K562 (cell line): ENCODE results near the gene PIP4K2A. TPM values are rescaled to one million over a fixed set of nuclear protein-coding genes. Genes with fewer than 3 reads are reported as not detected.

ENCODE experiments used
- CBX1 ChIP-seq: sonication (generic); IDR thresholded peaks from 2 replicates; pipeline ENCODE4 v1.6.1; 2016; ENCODE audit warnings: antibody characterized with exemption, low read depth, mild to moderate bottlenecking
- CC2D1A ChIP-seq: fragments of 450-650 bp; IDR thresholded peaks from 2 replicates; pipeline ENCODE4 v1.6.1; 2017; ENCODE audit warnings: mild to moderate bottlenecking
- CREB3 ChIP-seq: fragments of 450-650 bp; conservative IDR thresholded peaks from 2 replicates; pipeline ENCODE4 v1.6.1; 2016; ENCODE audit warnings: missing genetic modification characterization, low read depth, mild to moderate bottlenecking, missing compliant biosample characterization, moderate library complexity
- DNMT1 ChIP-seq: fragments of 450-650 bp; IDR thresholded peaks from 2 replicates; pipeline ENCODE4 v1.6.1; 2016; ENCODE audit warnings: antibody characterized with exemption, mild to moderate bottlenecking
- E2F3 ChIP-seq: fragments of 250-450 bp; sonication (Bioruptor Pico); IDR thresholded peaks from 2 replicates; pipeline ENCODE4 v1.4.0; 2020; ENCODE audit warnings: mild to moderate bottlenecking
- FOXP1 ChIP-seq: sonication (generic); formaldehyde crosslinking; IDR thresholded peaks from 2 replicates; pipeline ENCODE4 v1.8.0; 2022; ENCODE audit warnings: mild to moderate bottlenecking, missing genetic modification reagents
- GABPB2 ChIP-seq: fragments of 250-450 bp; sonication (Bioruptor Pico); conservative IDR thresholded peaks from 2 replicates; pipeline ENCODE4 v1.5.1; 2021; ENCODE audit warnings: mild to moderate bottlenecking
- HMGN3 ChIP-seq: IDR thresholded peaks from 2 replicates; pipeline ENCODE4 v1.6.1; 2011; ENCODE audit warnings: borderline replicate concordance, low read depth, mild to moderate bottlenecking, mixed read lengths, low read length; ENCODE audit not compliant: insufficient read length; ENCODE audit errors: extremely low read depth
- HNRNPL ChIP-seq: fragments of 200-400 bp; formaldehyde crosslinking; IDR thresholded peaks from 2 replicates; pipeline ENCODE4 v1.6.1; 2017; ENCODE audit warnings: low read depth, mild to moderate bottlenecking, low read length
- IRF9 ChIP-seq: fragments of 450-650 bp; IDR thresholded peaks from 2 replicates; pipeline ENCODE4 v1.6.1; 2016; ENCODE audit warnings: missing biosample characterization, missing genetic modification characterization
- LCOR ChIP-seq: sonication (generic); formaldehyde crosslinking; IDR thresholded peaks from 2 replicates; pipeline ENCODE4 v1.8.0; 2022; ENCODE audit warnings: mild to moderate bottlenecking, missing genetic modification reagents
- MAFF ChIP-seq: IDR thresholded peaks from 2 replicates; pipeline ENCODE4 v1.6.1; 2012; ENCODE audit warnings: low read length, improper control_type of control experiment
- MAZ ChIP-seq, 2 experiments: fragments of 450-650 bp in 1 of 2; sonication (generic) in 1 of 2; formaldehyde crosslinking; IDR thresholded peaks in 1 of 2; conservative IDR thresholded peaks in 1 of 2; 2 replicates each; pipeline versions ENCODE4 v1.4.0 to v1.5.0; 2020; ENCODE audit warnings: mild to moderate bottlenecking in 1 of 2, missing genetic modification reagents in 1 of 2
- PRDM10 ChIP-seq: fragments of 450-650 bp; IDR thresholded peaks from 2 replicates; pipeline ENCODE4 v1.6.1; 2018; ENCODE audit not compliant: partially characterized antibody
- TCFL5 ChIP-seq: fragments of 250-450 bp; sonication (Bioruptor Pico); conservative IDR thresholded peaks from 2 replicates; pipeline ENCODE4 v1.6.1; 2021; ENCODE audit warnings: mild to moderate bottlenecking, moderate library complexity, matching md5 sums
- ZBTB12 ChIP-seq: fragments of 250-450 bp; sonication (Bioruptor Pico); IDR thresholded peaks from 2 replicates; pipeline ENCODE4 v1.4.0; 2020
- ZFX ChIP-seq: sonication (generic); formaldehyde crosslinking; IDR thresholded peaks from 2 replicates; pipeline ENCODE4 v1.8.0; 2022; ENCODE audit warnings: mild to moderate bottlenecking, missing genetic modification reagents, moderate library complexity
- ZNF436 ChIP-seq: fragments of 250-450, 450-650 bp; sonication (Bioruptor Pico); formaldehyde crosslinking; IDR thresholded peaks from 2 replicates; pipeline ENCODE4 v1.7.0; 2020; ENCODE audit warnings: mild to moderate bottlenecking
- ZSCAN32 ChIP-seq: fragments of 450-650 bp; formaldehyde crosslinking; IDR thresholded peaks from 2 replicates; pipeline ENCODE4 v1.4.0; 2020; ENCODE audit warnings: mild to moderate bottlenecking, moderate library complexity
- polyA plus RNA-seq, 8 experiments: library from polyadenylated mRNA; depleted of rRNA in 4 of 8; stranded (reverse) in 5 of 8; unstranded in 3 of 8; fragments of >200 nt; fragmentation: Nextera tagmentation in 2 of 8; fragmentation: Illumina TruSeq in 1 of 8; extraction: Ambion mirVana in 2 of 8; extraction: Trizol in 1 of 8; gene quantifications; 2 replicates each; pipeline versions ENCODE4 v1.2.1 to v1.2.3, GENCODE V29; 2011 to 2014; ENCODE audit warnings: inconsistent platforms in 1 of 8, missing spikeins in 1 of 8
- total RNA-seq, 7 experiments: library from RNA; depleted of rRNA in 6 of 7; stranded (reverse); fragments of >200 nt in 6 of 7; fragmentation: Illumina TruSeq in 2 of 7; extraction: Trizol in 2 of 7; gene quantifications; 2 replicates each; pipeline versions ENCODE4 v1.2.1 to v1.2.3, GENCODE V29; 2011 to 2021; ENCODE audit warnings: low replicate concordance in 1 of 7

PIP4K2A gene
- total and polyA plus RNA-seq, 9 of the 15 experiments (the other 6 are each of a cell fraction or from before 2014, with no cell fraction given) = 35.6 to 117 (median 71.9) TPM

GRCh38 chr10:22682237-22683139 lies 31.9 kb downstream of the PIP4K2A start (continued):
- TF ChIP-seq HMGN3 (no peak), GABPB2 (CRISPR knock-in tag) (no peak), ZFX (CRISPR knock-in tag) (0 out of 2 replicates have a peak, but pooled peaks have one; percentile 4), HNRNPL (no peak), ZSCAN32 (CRISPR knock-in tag) (no peak), DNMT1 (no peak), IRF9 (tag) (no peak), MAZ (CRISPR knock-in tag; conservative IDR thresholded peaks at IDR 0.05 in 1 of 2, IDR thresholded peaks at IDR 0.05 in 1 of 2) (0 out of 4 replicates have a peak, but pooled peaks of 1 of the 2 experiments have one; percentile 7), TCFL5 (CRISPR knock-in tag) (no peak), FOXP1 (CRISPR knock-in tag) (peak; percentile 73; the same call in 1 of the 2 replicates), MAFF (peak; percentile 80), CC2D1A (no peak), LCOR (CRISPR knock-in tag) (no peak), E2F3 (no peak), ZNF436 (CRISPR knock-in tag) (no peak), ZBTB12 (CRISPR knock-in tag) (no peak), CBX1 (no peak), PRDM10 (peak; percentile 16), CREB3 (tag) (peak; percentile 59; the same call in 1 of the 2 replicates)
